Activated CD4-positive, alpha-beta T cell treated with anti-CD3 and anti-CD28 coated beads for 4 hours (primary cell): ENCODE data around the gene DSTN.

Source experiments
- DNase-seq, 2 donors: peaks; one replicate each; pipeline ENCODE4 v3.0.0-alpha.2; 2020

The DSTN gene

GRCh38 chr20:17625246-17626051, 55.6 kb downstream of the DSTN start:
- DNase-seq = no peak

DNA sequence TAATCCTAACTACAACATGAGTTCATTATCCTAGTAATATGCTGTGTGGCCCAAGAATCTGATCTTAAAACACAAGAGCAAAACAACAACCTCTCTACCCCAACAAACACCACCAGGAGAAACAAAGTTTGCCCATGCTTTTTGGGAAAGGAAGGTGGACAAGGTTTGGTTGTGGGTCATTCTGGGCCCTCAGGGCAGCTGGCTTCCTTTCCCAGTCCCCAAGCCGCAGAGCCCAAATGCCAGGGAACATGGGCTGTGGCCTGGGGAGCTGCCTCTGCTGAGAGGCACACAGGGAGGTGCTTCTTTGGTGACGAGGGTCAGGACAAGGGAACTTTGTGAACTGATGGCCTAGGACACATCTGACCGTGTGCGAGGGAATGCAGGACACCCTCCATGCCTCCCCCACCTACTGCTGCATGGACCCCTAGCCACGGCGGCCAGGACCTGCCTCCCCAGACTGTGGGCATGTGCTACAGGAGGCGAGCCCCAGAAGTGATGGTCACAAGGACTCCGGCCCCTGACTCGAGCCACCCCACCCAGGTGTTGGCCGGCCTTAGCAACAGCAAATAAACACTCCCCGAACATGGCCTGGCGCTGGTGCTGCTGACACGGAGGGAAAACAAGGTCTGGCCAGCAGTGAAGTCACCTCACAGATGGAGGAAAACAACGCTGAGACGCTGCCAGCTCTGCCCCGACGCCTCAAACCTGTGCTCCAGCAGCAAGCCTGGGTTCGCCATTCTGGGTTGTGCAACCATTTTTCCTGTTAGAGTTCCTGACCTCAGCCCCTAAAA, 56.5 kb downstream of the DSTN start:
- DNase-seq = no peak

GRCh38 chr20:17627101-17627955, 57.5 kb downstream of the DSTN start:
- DNase-seq = no peak

- DNase-seq = no peak
These were observed 58.4 kb downstream of the DSTN start for GRCh38 chr20:17628101-17628841.

DNA sequence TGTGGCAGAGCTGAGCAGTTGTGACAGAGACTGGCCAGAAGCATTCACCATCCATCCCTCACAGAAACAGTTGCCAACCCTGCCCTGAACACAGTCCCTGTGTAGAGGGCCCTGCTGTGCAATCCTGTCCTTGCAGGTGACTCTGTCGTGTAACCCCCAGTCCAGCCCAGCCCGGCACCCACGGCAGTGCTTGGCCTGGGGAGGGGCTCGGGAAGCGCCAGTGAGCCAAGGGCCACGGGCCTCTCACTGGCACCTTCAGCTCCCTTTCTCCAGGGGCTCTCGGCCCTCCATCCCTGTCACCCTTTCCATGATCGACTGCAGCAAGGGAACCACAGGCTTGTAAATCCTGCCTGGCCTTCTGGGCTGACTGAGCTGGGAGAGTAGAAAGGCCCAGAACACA, 59.1 kb downstream of the DSTN start:
- no peak for DNase-seq

GRCh38 chr20:17629678-17630089, 59.8 kb downstream of the DSTN start:
- no peak for DNase-seq

DNA sequence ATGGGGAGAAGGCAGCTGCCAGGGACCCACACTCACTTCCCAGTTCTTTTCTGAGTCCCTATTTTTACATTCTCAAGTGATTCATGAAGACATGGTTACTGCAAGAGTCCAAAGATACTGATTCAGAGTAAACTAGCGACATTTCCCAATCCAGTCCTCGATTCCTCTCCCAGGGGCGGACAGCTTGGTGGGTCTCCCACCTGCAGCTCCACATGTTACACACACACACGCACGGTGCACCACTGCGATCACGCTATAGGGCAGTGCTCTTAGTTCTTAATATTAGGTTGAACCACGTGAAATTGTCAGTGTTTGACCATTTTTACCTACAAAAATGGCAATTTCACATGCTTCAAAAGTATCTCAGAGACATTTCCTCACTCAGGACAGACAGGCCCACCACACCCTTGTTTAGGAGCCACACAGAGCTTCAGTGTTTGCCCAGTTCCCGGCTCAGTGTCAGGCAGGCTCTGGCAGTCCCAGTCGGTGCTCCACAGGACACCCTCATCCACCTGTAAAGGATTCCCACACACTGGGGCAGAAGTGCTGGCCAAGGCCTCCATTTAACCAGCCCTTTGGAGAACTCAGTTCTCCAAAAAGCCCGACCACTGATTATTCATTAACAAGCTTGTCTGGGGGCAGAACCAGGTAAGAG, 60.4 kb downstream of the DSTN start:
- DNase-seq = no peak

- no peak for DNase-seq
These were observed 60.9 kb downstream of the DSTN start for GRCh38 chr20:17630806-17631195.

- no peak for DNase-seq
These were observed 61.9 kb downstream of the DSTN start for GRCh38 chr20:17631576-17632319.

- no peak for DNase-seq
These were observed 63.5 kb downstream of the DSTN start for GRCh38 chr20:17633221-17633849.

DNA sequence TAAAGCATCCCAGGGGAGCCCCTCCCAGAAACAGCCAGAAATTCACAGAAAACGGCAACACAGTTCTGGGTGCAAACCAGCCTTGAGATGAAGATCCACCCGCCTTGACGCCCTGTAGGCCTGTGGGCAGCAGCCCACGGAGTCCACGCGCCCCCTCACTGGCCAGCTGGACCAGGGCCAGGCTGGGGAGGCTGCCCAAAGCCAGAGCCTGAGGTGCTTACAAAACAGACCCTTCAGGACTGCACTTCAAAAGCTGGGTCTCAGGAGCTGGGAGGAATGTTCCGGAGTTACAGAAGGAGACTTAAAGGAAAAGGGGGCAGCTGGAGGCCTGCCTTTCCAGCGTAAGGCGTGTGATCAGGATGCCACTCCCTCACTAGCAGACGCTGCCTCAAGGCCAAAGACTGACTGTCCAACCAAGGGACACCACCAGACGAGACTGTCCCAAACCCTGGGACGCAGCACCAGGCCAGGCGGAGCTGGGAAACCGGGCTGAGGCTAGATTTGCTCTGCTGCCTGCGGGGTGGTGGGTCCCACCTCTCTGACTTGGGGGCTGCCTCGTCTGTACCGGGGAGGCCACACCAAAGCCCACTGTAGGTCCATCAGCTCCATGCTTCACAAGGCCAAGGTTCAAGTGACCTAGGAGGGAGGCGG, 64.1 kb downstream of the DSTN start:
- no peak for DNase-seq

DNA sequence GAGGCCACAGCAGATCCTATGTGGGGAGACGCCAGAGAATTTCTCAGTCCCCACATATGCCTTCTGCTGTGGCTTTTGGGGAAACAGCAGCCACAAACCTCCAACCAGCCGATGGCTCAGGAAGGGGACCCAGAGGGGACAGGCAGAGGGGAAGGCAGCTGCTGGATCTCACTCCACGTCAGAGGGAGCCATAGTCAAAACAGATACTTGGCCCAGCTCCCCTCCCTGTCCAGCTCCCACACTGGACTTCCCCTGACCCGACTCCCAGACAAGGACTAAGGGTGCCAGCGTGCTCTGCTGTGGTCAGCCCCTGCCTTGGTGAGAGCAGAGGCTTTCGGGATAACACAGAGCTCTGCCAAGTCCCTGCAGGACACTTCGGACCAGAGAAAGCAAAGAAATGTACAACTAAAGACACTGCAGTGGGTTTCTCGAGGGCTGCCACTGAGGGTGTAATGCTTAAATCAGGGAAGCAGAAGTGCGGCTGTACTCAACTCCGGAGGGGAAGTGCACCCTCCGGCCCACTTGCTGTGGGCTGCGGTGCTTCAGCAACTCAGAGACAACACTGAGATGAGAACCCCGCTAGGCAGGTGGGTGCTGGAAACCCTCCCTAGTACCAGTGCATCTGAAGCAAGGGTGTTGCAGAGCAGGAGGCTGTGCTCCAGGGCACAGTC, 64.9 kb downstream of the DSTN start:
- no peak for DNase-seq

GRCh38 chr20:17635332-17636244, 65.7 kb downstream of the DSTN start:
- no peak for DNase-seq

GRCh38 chr20:17636523-17637412, 66.9 kb downstream of the DSTN start:
- no peak for DNase-seq

DNA sequence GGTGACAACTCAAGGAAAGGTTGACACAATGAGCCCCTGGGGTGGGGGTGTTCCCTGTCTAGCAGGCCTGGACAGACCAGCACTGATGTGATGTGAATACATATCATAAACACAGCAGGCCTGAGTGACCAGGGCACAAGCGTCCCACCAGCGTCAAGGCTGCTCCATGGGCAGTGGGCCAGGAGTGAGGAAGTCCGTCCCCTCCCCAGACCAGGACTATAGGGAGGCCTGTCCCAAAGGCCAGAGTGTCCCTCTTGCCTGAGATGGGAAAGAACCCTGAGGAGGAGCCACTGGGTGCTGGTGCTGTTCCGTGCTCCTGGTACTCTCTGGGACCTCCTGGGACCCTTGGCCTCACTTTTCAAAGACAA, 67.5 kb downstream of the DSTN start:
- DNase-seq = no peak

- no peak for DNase-seq
These were observed 68.2 kb downstream of the DSTN start for GRCh38 chr20:17637985-17638640.

- DNase-seq = no peak
These were observed 69.0 kb downstream of the DSTN start for GRCh38 chr20:17638835-17639407.
